Upper lobe of left lung (tissue), 6 donors: ENCODE measurements around the gene AFG3L2. TPM values are rescaled to one million over a fixed set of nuclear protein-coding genes. Genes with fewer than 3 reads are reported as not detected.

Experiments
- ATAC-seq, 2 donors: fragments of 200-7000 bp; cut with Tn5 transposase; one replicate each; pipeline ENCODE4 v1.9.1; 2022; ENCODE audit warnings: mild to moderate bottlenecking in 2 of 2, moderate library complexity in 2 of 2; ENCODE audit not compliant: low FRiP score in 2 of 2
- DNase-seq, 2 donors: peaks; one replicate each; pipeline ENCODE4 v3.0.0-alpha.2; 2019 to 2020
- H3K27ac ChIP-seq, 4 donors: fragments of 200-600 bp; sonication (generic); one replicate each; pipeline ENCODE4 v1.5.1; 2016 to 2019
- H3K27me3 ChIP-seq, 4 donors: fragments of 200-600 bp; sonication (generic); one replicate each; pipeline ENCODE4 v1.5.1; 2017 to 2019
- H3K36me3 ChIP-seq, 4 donors: fragments of 200-600 bp; sonication (generic); one replicate each; pipeline ENCODE4 v1.5.1; 2016 to 2019
- H3K4me1 ChIP-seq, 4 donors: fragments of 200-600 bp; sonication (generic); one replicate each; pipeline ENCODE4 v1.5.1; 2018 to 2019
- H3K4me3 ChIP-seq, 4 donors: fragments of 200-600 bp; sonication (generic); one replicate each; pipeline ENCODE4 v1.5.1; 2017 to 2019; ENCODE audit warnings: mild to moderate bottlenecking in 2 of 4, moderate library complexity in 1 of 4
- H3K9me3 ChIP-seq, 4 donors: fragments of 200-600 bp; sonication (generic); one replicate each; pipeline ENCODE4 v1.5.1; 2018 to 2019
- EP300 ChIP-seq, 4 donors: sonication (generic); formaldehyde crosslinking; IDR thresholded peaks; one replicate each; pipeline ENCODE4 v1.5.1; 2017; ENCODE audit warnings: antibody characterized with exemption in 4 of 4, control low read depth in 2 of 4
- POLR2A ChIP-seq, 4 donors: fragments of 450-650 bp; IDR thresholded peaks; one replicate each; pipeline ENCODE4 v1.5.1; 2016 to 2017; ENCODE audit warnings: antibody characterized with exemption in 4 of 4, mild to moderate bottlenecking in 2 of 4
- POLR2AphosphoS5 ChIP-seq, 2 donors: sonication (generic); formaldehyde crosslinking; IDR thresholded peaks; one replicate each; pipeline ENCODE4 v1.5.1; 2017; ENCODE audit warnings: antibody characterized with exemption in 2 of 2
- WGBS, 2 donors: methylation state at CpG; one replicate each; pipeline ENCODE4 v1.1.5; 2017 to 2018; 5-methylcytosine and 5-hydroxymethylcytosine counted together
- total RNA-seq, 6 donors: library from RNA; depleted of rRNA in 4 of 6; stranded (reverse); fragments of >200 nt in 4 of 6; gene quantifications; one replicate each; pipeline versions ENCODE4 v1.1.0 to v1.2.1, GENCODE V29; 2016 to 2021
- TF ChIP-seq, protein P1 (sequence below), 6 experiments: fragments of 450-650 bp in 4 of 6; fragments of 200-600 bp in 2 of 6; sonication (generic) in 2 of 6; IDR thresholded peaks; one replicate each; pipeline ENCODE4 v1.5.1; 2016 to 2019; ENCODE audit warnings: antibody characterized with exemption in 6 of 6
- donor health status: DM: no; HTN: no; CAD: no; lungs with moderate emphysema.
- donor health status: DM: no; HTN: yes; CAD: no; lungs with severe emphysema.

Gene AFG3L2
- total RNA-seq, 6 donors from 2014 or later = 31.3 to 55.6 (median 38.3) TPM

DNA sequence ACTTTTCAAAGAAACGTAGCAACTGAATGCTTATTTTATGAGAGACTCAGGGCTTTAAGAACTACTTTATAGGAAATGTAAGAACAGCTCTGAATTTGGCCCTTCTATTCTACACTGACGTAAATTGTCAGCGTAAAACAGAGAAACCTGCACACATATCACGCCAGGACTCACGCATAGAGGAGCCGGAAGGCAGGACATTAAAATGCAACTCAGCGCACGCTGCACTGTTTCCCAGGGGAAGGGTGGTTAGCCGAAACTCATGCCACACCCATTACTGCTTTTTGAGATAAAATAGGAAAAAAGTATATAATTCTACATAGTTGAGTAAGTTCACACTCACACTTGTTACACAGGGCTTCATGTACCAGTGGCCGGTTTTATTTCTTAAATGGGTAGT lies 61.5 kb downstream of the AFG3L2 start:
- DNase-seq = no peak
- H3K27ac ChIP-seq = no peak overlapping the region
- TF ChIP-seq POLR2AphosphoS5 (IDR thresholded peaks at IDR 0.05) = no peak
- TF ChIP-seq, protein P1, sequence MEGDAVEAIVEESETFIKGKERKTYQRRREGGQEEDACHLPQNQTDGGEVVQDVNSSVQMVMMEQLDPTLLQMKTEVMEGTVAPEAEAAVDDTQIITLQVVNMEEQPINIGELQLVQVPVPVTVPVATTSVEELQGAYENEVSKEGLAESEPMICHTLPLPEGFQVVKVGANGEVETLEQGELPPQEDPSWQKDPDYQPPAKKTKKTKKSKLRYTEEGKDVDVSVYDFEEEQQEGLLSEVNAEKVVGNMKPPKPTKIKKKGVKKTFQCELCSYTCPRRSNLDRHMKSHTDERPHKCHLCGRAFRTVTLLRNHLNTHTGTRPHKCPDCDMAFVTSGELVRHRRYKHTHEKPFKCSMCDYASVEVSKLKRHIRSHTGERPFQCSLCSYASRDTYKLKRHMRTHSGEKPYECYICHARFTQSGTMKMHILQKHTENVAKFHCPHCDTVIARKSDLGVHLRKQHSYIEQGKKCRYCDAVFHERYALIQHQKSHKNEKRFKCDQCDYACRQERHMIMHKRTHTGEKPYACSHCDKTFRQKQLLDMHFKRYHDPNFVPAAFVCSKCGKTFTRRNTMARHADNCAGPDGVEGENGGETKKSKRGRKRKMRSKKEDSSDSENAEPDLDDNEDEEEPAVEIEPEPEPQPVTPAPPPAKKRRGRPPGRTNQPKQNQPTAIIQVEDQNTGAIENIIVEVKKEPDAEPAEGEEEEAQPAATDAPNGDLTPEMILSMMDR (IDR thresholded peaks at IDR 0.05) = no peak
- no peak for TF ChIP-seq EP300 (IDR thresholded peaks at IDR 0.05)
- TF ChIP-seq POLR2A (IDR thresholded peaks at IDR 0.05) = no peak
- ATAC-seq = peak in 1 of 2 donors; percentile 49
- 80 to 81% methylated on average over 10 of the region's 10 CpGs for WGBS, 2 donors
- peaks cover 0 to 9% (median 6%) of the 10 kb centered on the region in 4 donors for H3K9me3 ChIP-seq
- H3K4me1 ChIP-seq = peaks cover 8 to 29% (median 27%) of the 10 kb centered on the region in 4 donors
- H3K27me3 ChIP-seq = no peaks in the 10 kb centered on the region
- H3K36me3 ChIP-seq = peaks cover 0 to 82% (median 20%) of the 10 kb centered on the region in 4 donors
- no peak overlapping the region for H3K4me3 ChIP-seq

DNA sequence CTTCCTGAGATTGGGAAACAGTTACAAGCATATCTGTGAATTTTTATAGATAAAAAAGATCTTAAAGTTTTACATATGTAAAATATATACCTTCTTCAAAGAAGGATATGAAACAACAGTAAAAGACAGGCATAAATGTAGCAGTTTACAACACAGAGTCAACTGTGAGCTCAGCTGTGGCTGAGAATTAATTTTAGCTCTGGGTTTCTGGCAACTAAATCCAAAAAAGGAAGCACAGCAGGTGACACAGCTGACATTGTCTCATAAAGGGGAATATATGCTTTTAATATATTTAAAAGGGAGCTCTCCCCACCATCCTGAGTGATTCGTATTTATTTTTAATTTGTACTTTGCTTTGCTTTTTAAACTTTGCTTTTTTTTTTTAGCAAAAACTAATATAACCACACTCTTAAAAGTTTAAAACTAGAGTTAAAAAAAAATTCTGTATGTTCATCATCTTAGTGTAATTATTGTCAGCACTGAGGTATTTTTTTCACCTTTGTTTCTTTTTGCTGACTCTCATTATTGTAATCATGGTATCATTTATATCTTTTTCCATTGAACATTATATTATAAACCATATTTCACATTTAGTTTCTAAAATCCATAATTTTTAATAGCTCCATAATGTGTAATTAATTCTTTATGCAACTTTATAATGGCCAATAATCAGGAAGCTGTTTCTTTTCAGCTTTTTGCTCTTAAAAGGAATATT lies 62.3 kb downstream of the AFG3L2 start:
- peaks cover 0 to 79% (median 21%) of the 10 kb centered on the region in 4 donors for H3K36me3 ChIP-seq
- TF ChIP-seq POLR2AphosphoS5 (IDR thresholded peaks at IDR 0.05) (no peak), EP300 (IDR thresholded peaks at IDR 0.05) (no peak), POLR2A (IDR thresholded peaks at IDR 0.05) (no peak)
- TF ChIP-seq, protein P1 (IDR thresholded peaks at IDR 0.05) = no peak
- WGBS, 2 donors = 75 to 86% methylated on average over 1 of the region's 1 CpG
- no peak overlapping the region for H3K27ac ChIP-seq
- no peaks in the 10 kb centered on the region for H3K27me3 ChIP-seq
- peaks cover 12 to 35% (median 32%) of the 10 kb centered on the region in 4 donors for H3K4me1 ChIP-seq
- DNase-seq = no peak
- no peak overlapping the region for H3K4me3 ChIP-seq
- H3K9me3 ChIP-seq = peaks cover 0 to 9% (median 6%) of the 10 kb centered on the region in 4 donors
- ATAC-seq = no peak

DNA sequence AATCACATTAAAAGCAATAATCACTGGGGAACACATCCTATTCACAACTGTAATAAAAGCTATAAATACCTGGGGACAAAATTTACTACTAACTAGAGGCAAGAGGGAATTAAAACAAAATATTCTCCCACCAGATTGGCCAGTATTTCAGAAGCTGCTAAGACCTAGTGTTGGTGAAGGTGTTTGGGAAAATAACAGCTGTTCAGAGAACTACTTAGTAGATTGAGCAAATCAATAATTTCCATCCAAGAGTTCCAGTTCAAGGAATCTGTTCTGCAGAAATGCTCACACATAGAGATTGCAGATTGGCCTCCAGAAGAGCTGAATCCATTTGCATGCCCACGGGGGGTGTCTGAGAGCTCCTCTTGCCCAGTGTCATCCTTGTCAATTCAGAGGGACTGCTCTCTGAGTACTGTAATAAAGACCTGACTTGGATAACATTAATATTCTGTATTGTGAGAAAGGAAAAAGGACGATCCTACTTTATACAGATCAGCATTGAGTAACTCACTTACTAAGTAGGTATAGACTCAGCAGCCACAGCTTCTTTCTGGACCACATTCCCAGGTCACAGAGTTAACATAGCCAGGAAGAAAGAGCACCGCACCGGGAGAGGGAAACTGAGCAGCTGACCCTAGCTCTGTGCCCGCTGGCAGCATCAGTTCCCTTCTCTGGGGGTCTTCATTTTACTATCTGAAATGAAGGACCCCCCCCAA lies 63.3 kb downstream of the AFG3L2 start:
- Histone ChIP-seq H3K27ac (no peak overlapping the region), H3K27me3 (peaks cover 0 to under 1% (median 0%) of the 10 kb centered on the region in 4 donors), H3K4me1 (peaks cover 22 to 43% (median 40%) of the 10 kb centered on the region in 4 donors), H3K4me3 (no peak overlapping the region), H3K36me3 (peaks cover 0 to 81% (median 21%) of the 10 kb centered on the region in 4 donors), H3K9me3 (peaks cover 0 to 9% (median 6%) of the 10 kb centered on the region in 4 donors)
- no peak for TF ChIP-seq EP300 (IDR thresholded peaks at IDR 0.05)
- TF ChIP-seq POLR2AphosphoS5 (IDR thresholded peaks at IDR 0.05) = no peak
- TF ChIP-seq POLR2A (IDR thresholded peaks at IDR 0.05) = no peak
- TF ChIP-seq, protein P1 (IDR thresholded peaks at IDR 0.05) = no peak
- WGBS, 2 donors = 91 to 99% methylated on average over 5 of the region's 5 CpGs
- ATAC-seq = no peak
- no peak for DNase-seq

DNA sequence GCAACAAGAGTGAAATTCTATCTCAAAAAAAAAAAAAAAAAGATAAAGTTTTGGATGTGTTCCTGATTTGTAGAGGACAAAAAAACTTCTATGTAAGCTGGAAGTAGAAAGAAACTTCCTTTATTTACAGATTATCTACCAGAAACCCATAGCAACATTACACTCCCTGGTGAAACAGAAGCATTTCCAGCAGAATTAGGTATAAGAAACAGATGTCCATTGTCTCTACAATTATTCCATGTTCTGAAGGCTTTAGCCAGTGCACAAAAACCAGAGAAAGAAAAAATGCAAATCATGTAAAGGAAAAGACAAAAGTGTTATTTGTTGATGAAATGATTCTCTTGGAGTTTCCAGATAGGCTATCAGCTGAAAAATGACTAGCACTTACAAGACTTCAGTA lies 64.1 kb downstream of the AFG3L2 start:
- Histone ChIP-seq H3K4me1 (peaks cover 24 to 43% (median 37%) of the 10 kb centered on the region in 4 donors), H3K27me3 (peaks cover 0 to 8% (median 0%) of the 10 kb centered on the region in 4 donors), H3K36me3 (peaks cover 0 to 75% (median 21%) of the 10 kb centered on the region in 4 donors), H3K4me3 (no peak overlapping the region), H3K27ac (no peak overlapping the region), H3K9me3 (peaks cover 0 to 9% (median 6%) of the 10 kb centered on the region in 4 donors)
- TF ChIP-seq POLR2A (IDR thresholded peaks at IDR 0.05) = no peak
- TF ChIP-seq EP300 (IDR thresholded peaks at IDR 0.05) = no peak
- TF ChIP-seq, protein P1 (IDR thresholded peaks at IDR 0.05) = no peak
- no peak for TF ChIP-seq POLR2AphosphoS5 (IDR thresholded peaks at IDR 0.05)
- ATAC-seq (no peak), DNase-seq (no peak)
